ENCODE data around the gene ALKBH1. TPM values are rescaled to one million over a fixed set of nuclear protein-coding genes. Genes with fewer than 3 reads are reported as not detected.

Gene ALKBH1
- total and polyA plus RNA-seq, 2 of the 13 experiments (the other 11 are each of a cell fraction or from before 2014, with no cell fraction given) = 12.5 to 14.3 TPM

DNA sequence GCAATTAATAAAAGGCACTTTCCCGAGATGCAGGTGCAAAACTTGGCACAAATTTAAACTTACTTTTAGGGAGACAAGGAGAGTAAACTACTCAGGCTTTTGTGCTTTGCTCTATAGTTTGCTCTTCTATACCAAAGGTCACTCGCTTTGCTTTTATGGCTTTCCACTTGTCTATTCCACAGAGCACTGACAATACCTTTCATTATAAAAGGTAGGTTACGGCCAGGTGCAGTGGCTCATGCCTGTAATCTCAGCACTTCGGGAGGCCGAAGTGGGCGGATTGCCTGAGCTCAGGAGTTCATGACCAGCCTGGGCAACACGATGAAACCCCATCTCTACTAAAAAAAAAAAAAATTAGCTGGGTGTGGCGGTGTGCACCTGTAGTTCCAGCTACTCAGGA, 32.9 kb downstream of the ALKBH1 start:
- Histone ChIP-seq H3K9ac (ENCODE audit: insufficient read depth, low read depth, low read length) (no peak overlapping the region), H3K27ac (ENCODE audit: extremely low read length, insufficient read depth, low read length) (no peak overlapping the region), H4K20me1 (ENCODE audit: insufficient read depth, low read length) (no peaks in the 10 kb centered on the region), H3K4me1 (ENCODE audit: insufficient read depth, low read length) (peaks cover 7% of the 10 kb centered on the region), H3K4me2 (ENCODE audit: low read depth, low read length) (no peak overlapping the region), H3K9me3 (ENCODE audit: low read length) (no peaks in the 10 kb centered on the region), H3K27me3 (ENCODE audit: control insufficient read depth in 1 of 2, insufficient read depth in 2 of 2, low read length in 2 of 2) (no peaks in the 10 kb centered on the region), H3K4me3 (replicated peaks in 1 of 3; ENCODE audit: insufficient read depth in 1 of 3, low read depth in 2 of 3, low read length in 3 of 3) (no peak overlapping the region), H3K79me2 (ENCODE audit: insufficient read depth, low read length) (no peaks in the 10 kb centered on the region), H2AFZ (ENCODE audit: low read length) (no peak overlapping the region), H3K36me3 (replicated peaks in 1 of 2; ENCODE audit: control insufficient read depth in 1 of 2, insufficient read depth in 2 of 2, low read length in 2 of 2) (peaks cover 9 to 33% of the 10 kb centered on the region in 2 experiments; a peak in 4 of 5 replicates)
- POLR2A ChIA-PET = no interaction called here
- no TSS peak for BruUV-seq (replicated peaks)
- no peak for DNase-seq (ENCODE audit: low spot score)
- CTCF ChIA-PET (ENCODE audit: low intra/inter-chr PET ratio, low total read pairs) = no interaction called here
- no peak for ATAC-seq
- 87% methylated on average over 8 of the region's 8 CpGs for WGBS (ENCODE audit: low lambda C conversion rate)
- FAIRE-seq = no peak
- intact Hi-C loops (cut with micrococcal nuclease; ENCODE audit: unreplicated experiment) = no loop called here
- in situ Hi-C loops (cut with HindIII; ENCODE audit: extremely low pct_ligation_motif_present, low pct_unique_long_range_greater_than_20kb) = no loop called here
- TF ChIP-seq, protein P1, sequence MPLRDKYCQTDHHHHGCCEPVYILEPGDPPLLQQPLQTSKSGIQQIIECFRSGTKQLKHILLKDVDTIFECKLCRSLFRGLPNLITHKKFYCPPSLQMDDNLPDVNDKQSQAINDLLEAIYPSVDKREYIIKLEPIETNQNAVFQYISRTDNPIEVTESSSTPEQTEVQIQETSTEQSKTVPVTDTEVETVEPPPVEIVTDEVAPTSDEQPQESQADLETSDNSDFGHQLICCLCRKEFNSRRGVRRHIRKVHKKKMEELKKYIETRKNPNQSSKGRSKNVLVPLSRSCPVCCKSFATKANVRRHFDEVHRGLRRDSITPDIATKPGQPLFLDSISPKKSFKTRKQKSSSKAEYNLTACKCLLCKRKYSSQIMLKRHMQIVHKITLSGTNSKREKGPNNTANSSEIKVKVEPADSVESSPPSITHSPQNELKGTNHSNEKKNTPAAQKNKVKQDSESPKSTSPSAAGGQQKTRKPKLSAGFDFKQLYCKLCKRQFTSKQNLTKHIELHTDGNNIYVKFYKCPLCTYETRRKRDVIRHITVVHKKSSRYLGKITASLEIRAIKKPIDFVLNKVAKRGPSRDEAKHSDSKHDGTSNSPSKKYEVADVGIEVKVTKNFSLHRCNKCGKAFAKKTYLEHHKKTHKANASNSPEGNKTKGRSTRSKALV (CRISPR knock-in tag; IDR thresholded peaks at IDR 0.05) = no peak
- no peak for TF ChIP-seq NONO (IDR thresholded peaks at IDR 0.05)
- no peak for TF ChIP-seq NONO (CRISPR knock-in tag; conservative IDR thresholded peaks at IDR 0.05)
- TF ChIP-seq ZNF558 (CRISPR knock-in tag; IDR thresholded peaks at IDR 0.05; ENCODE audit: borderline replicate concordance) = no peak
- TF ChIP-seq ZNF160 (CRISPR knock-in tag; IDR thresholded peaks at IDR 0.05) = no peak
- no peak for TF ChIP-seq KLF12 (CRISPR knock-in tag; IDR thresholded peaks at IDR 0.05; ENCODE audit: borderline replicate concordance)
- no peak for TF ChIP-seq SP140L (CRISPR knock-in tag; IDR thresholded peaks at IDR 0.05; ENCODE audit: borderline replicate concordance)
- TF ChIP-seq ZNF557 (CRISPR knock-in tag; IDR thresholded peaks at IDR 0.05) = no peak
- TF ChIP-seq, protein P2, sequence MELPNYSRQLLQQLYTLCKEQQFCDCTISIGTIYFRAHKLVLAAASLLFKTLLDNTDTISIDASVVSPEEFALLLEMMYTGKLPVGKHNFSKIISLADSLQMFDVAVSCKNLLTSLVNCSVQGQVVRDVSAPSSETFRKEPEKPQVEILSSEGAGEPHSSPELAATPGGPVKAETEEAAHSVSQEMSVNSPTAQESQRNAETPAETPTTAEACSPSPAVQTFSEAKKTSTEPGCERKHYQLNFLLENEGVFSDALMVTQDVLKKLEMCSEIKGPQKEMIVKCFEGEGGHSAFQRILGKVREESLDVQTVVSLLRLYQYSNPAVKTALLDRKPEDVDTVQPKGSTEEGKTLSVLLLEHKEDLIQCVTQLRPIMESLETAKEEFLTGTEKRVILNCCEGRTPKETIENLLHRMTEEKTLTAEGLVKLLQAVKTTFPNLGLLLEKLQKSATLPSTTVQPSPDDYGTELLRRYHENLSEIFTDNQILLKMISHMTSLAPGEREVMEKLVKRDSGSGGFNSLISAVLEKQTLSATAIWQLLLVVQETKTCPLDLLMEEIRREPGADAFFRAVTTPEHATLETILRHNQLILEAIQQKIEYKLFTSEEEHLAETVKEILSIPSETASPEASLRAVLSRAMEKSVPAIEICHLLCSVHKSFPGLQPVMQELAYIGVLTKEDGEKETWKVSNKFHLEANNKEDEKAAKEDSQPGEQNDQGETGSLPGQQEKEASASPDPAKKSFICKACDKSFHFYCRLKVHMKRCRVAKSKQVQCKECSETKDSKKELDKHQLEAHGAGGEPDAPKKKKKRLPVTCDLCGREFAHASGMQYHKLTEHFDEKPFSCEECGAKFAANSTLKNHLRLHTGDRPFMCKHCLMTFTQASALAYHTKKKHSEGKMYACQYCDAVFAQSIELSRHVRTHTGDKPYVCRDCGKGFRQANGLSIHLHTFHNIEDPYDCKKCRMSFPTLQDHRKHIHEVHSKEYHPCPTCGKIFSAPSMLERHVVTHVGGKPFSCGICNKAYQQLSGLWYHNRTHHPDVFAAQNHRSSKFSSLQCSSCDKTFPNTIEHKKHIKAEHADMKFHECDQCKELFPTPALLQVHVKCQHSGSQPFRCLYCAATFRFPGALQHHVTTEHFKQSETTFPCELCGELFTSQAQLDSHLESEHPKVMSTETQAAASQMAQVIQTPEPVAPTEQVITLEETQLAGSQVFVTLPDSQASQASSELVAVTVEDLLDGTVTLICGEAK (IDR thresholded peaks at IDR 0.05) = no peak
- TF ChIP-seq, protein P2 (CRISPR knock-in tag; IDR thresholded peaks at IDR 0.05) = no peak
- TF ChIP-seq, protein P3, sequence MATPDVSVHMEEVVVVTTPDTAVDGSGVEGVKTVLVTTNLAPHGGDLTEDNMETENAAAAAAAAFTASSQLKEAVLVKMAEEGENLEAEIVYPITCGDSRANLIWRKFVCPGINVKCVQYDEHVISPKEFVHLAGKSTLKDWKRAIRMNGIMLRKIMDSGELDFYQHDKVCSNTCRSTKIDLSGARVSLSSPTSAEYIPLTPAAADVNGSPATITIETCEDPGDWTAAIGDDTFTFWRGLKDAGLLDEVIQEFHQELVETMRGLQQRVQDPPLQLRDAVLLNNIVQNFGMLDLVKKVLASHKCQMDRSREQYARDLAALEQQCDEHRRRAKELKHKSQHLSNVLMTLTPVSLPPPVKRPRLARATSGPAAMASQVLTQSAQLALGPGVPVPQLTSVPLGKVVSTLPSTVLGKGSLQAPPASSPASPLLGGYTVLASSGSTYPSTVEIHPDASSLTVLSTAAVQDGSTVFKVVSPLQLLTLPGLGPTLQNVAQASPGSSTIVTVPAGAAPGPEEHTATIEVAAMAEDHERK (CRISPR knock-in tag; IDR thresholded peaks at IDR 0.05; ENCODE audit: low read depth) = no peak
- no peak for TF ChIP-seq ZFP36 (IDR thresholded peaks at IDR 0.05; ENCODE audit: borderline replicate concordance, low read depth, low read length, partially characterized antibody)
- TF ChIP-seq ZNF772 (CRISPR knock-in tag; IDR thresholded peaks at IDR 0.05) = no peak
- TF ChIP-seq SP5 (CRISPR knock-in tag; IDR thresholded peaks at IDR 0.05; ENCODE audit: borderline replicate concordance, low read depth) = no peak
